ENCODE data around the gene LRTM2. TPM values are rescaled to one million over a fixed set of nuclear protein-coding genes. Genes with fewer than 3 reads are reported as not detected.

The LRTM2 gene
- total and polyA plus RNA-seq, 2 of the 4 experiments (the other 2 are of a cell fraction): not detected

- DNase-seq (no peak), ATAC-seq (ENCODE audit: low read depth) (no peak)
- no peak overlapping the region for H3K27ac ChIP-seq (ENCODE audit: insufficient read depth, low read length)
- no peak for TF ChIP-seq CEBPB (IDR thresholded peaks at IDR 0.05; ENCODE audit: low read depth, low read length)
- no peak overlapping the region for H3K23ac ChIP-seq (ENCODE audit: low read depth, low read length)
- H3K14ac ChIP-seq (replicated peaks; ENCODE audit: low read depth, low read length): no peak overlapping the region
- WGBS, 2 experiments (ENCODE audit: extremely low coverage in 2 of 2, insufficient read length in 1 of 2): 83% methylated on average over 6 of the region's 10 CpGs; no CpG with 5 or more reads in 1 of the 2 experiments
- H2BK15ac ChIP-seq (ENCODE audit: low read depth, low read length): no peak overlapping the region
- no peak overlapping the region for H4K8ac ChIP-seq (ENCODE audit: low read depth in 2 of 2, low read length in 2 of 2)
- no peak overlapping the region for H2BK120ac ChIP-seq (ENCODE audit: low read depth, low read length)
- no peak overlapping the region for H2AFZ ChIP-seq (replicated peaks; ENCODE audit: low read length, poor library complexity)
- no peaks in the 10 kb centered on the region for H4K20me1 ChIP-seq (ENCODE audit: insufficient read depth, low read length)
- no peak overlapping the region for H3K9ac ChIP-seq (ENCODE audit: low read depth, low read length)
- H3K4me2 ChIP-seq (ENCODE audit: low read depth, low read length): no peak overlapping the region
- POLR2A ChIA-PET (ENCODE audit: unreplicated experiment): no interaction called here
- no peak overlapping the region for H2BK5ac ChIP-seq (ENCODE audit: low read depth, low read length, poor library complexity, severe bottlenecking)
- H3K36me3 ChIP-seq (ENCODE audit: control insufficient read depth, insufficient read depth, low read length): no peaks in the 10 kb centered on the region
- dilution Hi-C loops (cut with HindIII; ENCODE audit: low sequenced_read_pairs, unreplicated experiment): no loop called here
- no peak overlapping the region for H2BK20ac ChIP-seq (ENCODE audit: low read depth, low read length)
- no peak overlapping the region for H2AK5ac ChIP-seq (ENCODE audit: low read depth, low read length)
- CTCF ChIA-PET: no interaction called here
- H3K18ac ChIP-seq (ENCODE audit: low read depth, low read length): no peak overlapping the region
- no TSS peak for BruUV-seq (replicated peaks)
- no peak overlapping the region for H3K4me3 ChIP-seq (ENCODE audit: insufficient read depth, low read depth, low read length)
- peaks cover 8% of the 10 kb centered on the region for H3K9me3 ChIP-seq (ENCODE audit: control insufficient read depth, insufficient read depth, low read length)
- H4K91ac ChIP-seq (ENCODE audit: insufficient read depth, low read depth, low read length): no peak overlapping the region
- H4K5ac ChIP-seq (ENCODE audit: low read depth, low read length): no peak overlapping the region
- H3K56ac ChIP-seq (ENCODE audit: extremely low read depth, insufficient read depth, low read length): no peak overlapping the region
- peaks cover 5% of the 10 kb centered on the region; the same call in 1 of the 2 replicates for H3K9me1 ChIP-seq (ENCODE audit: insufficient read depth, low read length)
- H3K4me1 ChIP-seq (ENCODE audit: control insufficient read depth, insufficient read depth, low read length): no peaks in the 10 kb centered on the region; the same call in 1 of the 2 replicates
- H3K4ac ChIP-seq (ENCODE audit: low read depth, low read length): no peak overlapping the region
- intact Hi-C loops (cut with micrococcal nuclease): no loop called here
- no peaks in the 10 kb centered on the region for H3K79me1 ChIP-seq (ENCODE audit: low read depth in 1 of 2, low read length in 2 of 2)
- in situ Hi-C loops (cut with MboI; ENCODE audit: low sequenced_read_pairs): no loop called here
- H2AK9ac ChIP-seq (replicated peaks; ENCODE audit: low read depth, low read length, poor library complexity): no peak overlapping the region
- peaks cover 46% of the 10 kb centered on the region for H3K27me3 ChIP-seq (ENCODE audit: control insufficient read depth, insufficient read depth, low read length)
These were observed 48.8 kb downstream of the LRTM2 start for GRCh38 chr12:1869145-1869544.

Data from IMR-90 (cell line).